HG03039 (cell line): ENCODE measurements around the gene ARHGEF38.
"Not testable (repeated sequence)": the region's sequence is repeated elsewhere in the genome, so short reads cannot be mapped to it uniquely, and the experiment has no call there.

Experiments
- ATAC-seq: cut with Tn5 transposase; IDR thresholded peaks from one replicate; pipeline ENCODE4 v1.9.1; 2021; ENCODE audit warnings: mild to moderate bottlenecking, moderate library complexity; ENCODE audit not compliant: unreplicated experiment

Gene ARHGEF38

GRCh38 chr4:105709081-105709450 lies 156.6 kb downstream of the ARHGEF38 start:
- peak; percentile 17 for ATAC-seq

GRCh38 chr4:105710012-105710600 lies 157.7 kb downstream of the ARHGEF38 start:
- ATAC-seq, result no peak

- ATAC-seq, result no peak
These were observed 158.3 kb downstream of the ARHGEF38 start for GRCh38 chr4:105710678-105711077.

GRCh38 chr4:105712766-105713165 lies 160.3 kb downstream of the ARHGEF38 start:
- no peak for ATAC-seq

GRCh38 chr4:105714071-105714521 lies 161.7 kb downstream of the ARHGEF38 start:
- ATAC-seq, result peak; percentile 39

GRCh38 chr4:105714932-105715331 lies 162.5 kb downstream of the ARHGEF38 start:
- no peak for ATAC-seq

- no peak for ATAC-seq
These were observed 163.4 kb downstream of the ARHGEF38 start for GRCh38 chr4:105715692-105716278.

GRCh38 chr4:105719204-105719603 lies 166.8 kb downstream of the ARHGEF38 start:
- ATAC-seq, result no peak

- ATAC-seq, result no peak
These were observed 173.2 kb downstream of the ARHGEF38 start for GRCh38 chr4:105725623-105726022.

GRCh38 chr4:105729895-105730294 lies 177.5 kb downstream of the ARHGEF38 start:
- not testable (repeated sequence) for ATAC-seq
